GM21619 (cell line): ENCODE results near the gene ARFGEF2.

ENCODE experiments used
- ATAC-seq: cut with Tn5 transposase; IDR thresholded peaks from one replicate; pipeline ENCODE4 v1.9.1; 2021; ENCODE audit not compliant: unreplicated experiment

Gene ARFGEF2

GRCh38 chr20:48898896-48899530 is 22.5 kb upstream of the ARFGEF2 start:
- ATAC-seq, result no peak

- no peak for ATAC-seq
Observed at GRCh38 chr20:48899881-48900280, 21.6 kb upstream of the ARFGEF2 start.

- no peak for ATAC-seq
Observed at GRCh38 chr20:48901326-48901725, 20.2 kb upstream of the ARFGEF2 start.

GRCh38 chr20:48903705-48904104 is 17.8 kb upstream of the ARFGEF2 start:
- ATAC-seq, result no peak

- ATAC-seq, result no peak
Observed at GRCh38 chr20:48904566-48905296, 16.8 kb upstream of the ARFGEF2 start.

GRCh38 chr20:48905297-48905647 is 16.2 kb upstream of the ARFGEF2 start:
- no peak for ATAC-seq

- ATAC-seq, result no peak
Observed at GRCh38 chr20:48906221-48906877, 15.2 kb upstream of the ARFGEF2 start.

- no peak for ATAC-seq
Observed at GRCh38 chr20:48908656-48909319, 12.7 kb upstream of the ARFGEF2 start.

- ATAC-seq, result no peak
Observed at GRCh38 chr20:48909910-48910309, 11.6 kb upstream of the ARFGEF2 start.

- ATAC-seq, result no peak
Observed at GRCh38 chr20:48910347-48910781, 11.1 kb upstream of the ARFGEF2 start.

- ATAC-seq, result peak; percentile 88
Observed at GRCh38 chr20:48912065-48912464, 9.4 kb upstream of the ARFGEF2 start.

GRCh38 chr20:48916699-48917098 is 4.8 kb upstream of the ARFGEF2 start:
- ATAC-seq, result no peak

- ATAC-seq, result no peak
Observed at GRCh38 chr20:48919336-48919881, 2.1 kb upstream of the ARFGEF2 start.

GRCh38 chr20:48919882-48920526 is 1.5 kb upstream of the ARFGEF2 start:
- ATAC-seq, result no peak

- ATAC-seq, result no peak
Observed at GRCh38 chr20:48920527-48921167, 864 bp upstream of the ARFGEF2 start.

- ATAC-seq, result peak; percentile 30
Observed at GRCh38 chr20:48921883-48922820, 641 bp downstream of the ARFGEF2 start.

- no peak for ATAC-seq
Observed at GRCh38 chr20:48923149-48923718, 1.7 kb downstream of the ARFGEF2 start.

GRCh38 chr20:48924756-48925109 is 3.2 kb downstream of the ARFGEF2 start:
- no peak for ATAC-seq

- no peak for ATAC-seq
Observed at GRCh38 chr20:48926267-48926666, 4.8 kb downstream of the ARFGEF2 start.
